Esophagus muscularis mucosa (tissue), 4 donors: ENCODE results near the gene INAVA. TPM values are rescaled to one million over a fixed set of nuclear protein-coding genes. Genes with fewer than 3 reads are reported as not detected.
"Not testable (repeated sequence)": the region's sequence is repeated elsewhere in the genome, so short reads cannot be mapped to it uniquely, and the experiment has no call there.

Experiments
- DNase-seq: peaks from one replicate; pipeline ENCODE4 v3.0.0-alpha.2; 2017; ENCODE audit errors: extremely low spot score
- H3K27ac ChIP-seq, 4 donors: fragments of 200-600 bp; sonication (generic); replicated peaks in 1 of 4; 1 replicate in 3 of 4; 2 replicates in 1 of 4; pipeline ENCODE4 v1.5.1; 2016 to 2019; ENCODE audit warnings: mild to moderate bottlenecking in 1 of 4
- H3K27me3 ChIP-seq, 4 donors: fragments of 200-600 bp; sonication (generic); one replicate each; pipeline versions ENCODE4 v1.5.1 to v1.6.0; 2016 to 2019
- H3K36me3 ChIP-seq, 4 donors: fragments of 200-600 bp; sonication (generic); one replicate each; pipeline ENCODE4 v1.5.1; 2016 to 2019
- H3K4me1 ChIP-seq, 4 donors: fragments of 200-600 bp; sonication (generic); one replicate each; pipeline ENCODE4 v1.5.1; 2016 to 2019
- H3K4me3 ChIP-seq, 4 donors: fragments of 200-600 bp; sonication (generic); 1 replicate in 2 of 4; 2 replicates in 2 of 4; pipeline ENCODE4 v1.5.1; 2016 to 2019; ENCODE audit warnings: mild to moderate bottlenecking in 4 of 4, moderate library complexity in 1 of 4
- H3K9me3 ChIP-seq, 4 donors: fragments of 200-600 bp; sonication (generic); 1 replicate in 3 of 4; 2 replicates in 1 of 4; pipeline ENCODE4 v1.5.1; 2016 to 2019
- CTCF ChIP-seq, 3 experiments: fragments of 200-600 bp in 2 of 3; fragments of 450-650 bp in 1 of 3; sonication (generic) in 2 of 3; IDR thresholded peaks; one replicate each; pipeline ENCODE4 v1.5.1; 2017 to 2019; ENCODE audit warnings: antibody characterized with exemption in 3 of 3, mild to moderate bottlenecking in 2 of 3, moderate library complexity in 1 of 3
- EP300 ChIP-seq: sonication (generic); formaldehyde crosslinking; IDR thresholded peaks from one replicate; pipeline ENCODE4 v1.6.1; 2017; ENCODE audit warnings: antibody characterized with exemption
- POLR2A ChIP-seq: fragments of 450-650 bp; IDR thresholded peaks from one replicate; pipeline ENCODE4 v1.6.1; 2017; ENCODE audit warnings: antibody characterized with exemption, moderate library complexity, mild to moderate bottlenecking, low read depth
- POLR2AphosphoS5 ChIP-seq, 2 donors: sonication (generic); formaldehyde crosslinking; IDR thresholded peaks; one replicate each; pipeline ENCODE4 v1.6.1; 2017; ENCODE audit warnings: antibody characterized with exemption in 2 of 2
- WGBS: methylation state at CpG from one replicate; pipeline ENCODE4 v1.1.5; 2018; 5-methylcytosine and 5-hydroxymethylcytosine counted together
- intact Hi-C: fragments of 100-400 bp; cut with DNase I; formaldehyde crosslinking; loops from one replicate; pipeline ENCODE4 v1.15.1; 2023
- total RNA-seq, 4 donors: library from RNA; depleted of rRNA; stranded (reverse); fragments of >200 nt; gene quantifications; one replicate each; pipeline versions ENCODE4 v1.1.0 to v1.2.1, GENCODE V29; 2016

INAVA gene
- total RNA-seq, 4 donors from 2014 or later = 0.63 TPM; not detected in 3

GRCh38 chr1:200954434-200954833, 59.7 kb downstream of the INAVA start:
- WGBS = 94% methylated on average over 3 of the region's 3 CpGs
- TF ChIP-seq POLR2AphosphoS5 (IDR thresholded peaks at IDR 0.05) = no peak
- H3K4me1 ChIP-seq = no peaks in the 10 kb centered on the region
- H3K4me3 ChIP-seq = no peak overlapping the region
- H3K27me3 ChIP-seq = peaks cover 0 to 2% (median 0%) of the 10 kb centered on the region in 4 donors
- intact Hi-C loops = no loop called here
- H3K9me3 ChIP-seq = no peaks in the 10 kb centered on the region
- no peak for DNase-seq
- no peak overlapping the region for H3K27ac ChIP-seq
- H3K36me3 ChIP-seq = no peaks in the 10 kb centered on the region

GRCh38 chr1:200958597-200958996, 63.9 kb downstream of the INAVA start:
- no peaks in the 10 kb centered on the region for H3K4me1 ChIP-seq
- WGBS = 96% methylated on average over 11 of the region's 11 CpGs
- intact Hi-C loops = no loop called here
- no peak overlapping the region for H3K27ac ChIP-seq
- H3K4me3 ChIP-seq = no peak overlapping the region
- no peaks in the 10 kb centered on the region for H3K9me3 ChIP-seq
- peaks cover 0 to 7% (median 0%) of the 10 kb centered on the region in 4 donors for H3K27me3 ChIP-seq
- no peak for DNase-seq
- TF ChIP-seq CTCF (IDR thresholded peaks at IDR 0.05) (no peak), POLR2A (no peak), EP300 (no peak), POLR2AphosphoS5 (IDR thresholded peaks at IDR 0.05) (no peak)
- no peaks in the 10 kb centered on the region for H3K36me3 ChIP-seq

GRCh38 chr1:200959411-200959921, 64.8 kb downstream of the INAVA start:
- 79% methylated on average over 13 of the region's 15 CpGs for WGBS
- TF ChIP-seq CTCF (IDR thresholded peaks at IDR 0.05) = no peak
- TF ChIP-seq EP300 = no peak
- Histone ChIP-seq H3K4me1 (no peaks in the 10 kb centered on the region), H3K4me3 (no peak overlapping the region), H3K9me3 (no peaks in the 10 kb centered on the region), H3K36me3 (no peaks in the 10 kb centered on the region), H3K27me3 (peaks cover 0 to 7% (median 0%) of the 10 kb centered on the region in 4 donors), H3K27ac (no peak overlapping the region)
- no peak for DNase-seq
- intact Hi-C loops = no loop called here

GRCh38 chr1:200960236-200960947, 65.7 kb downstream of the INAVA start:
- intact Hi-C loops = no loop called here
- no peak for DNase-seq
- H3K9me3 ChIP-seq = no peaks in the 10 kb centered on the region
- no peak overlapping the region for H3K4me3 ChIP-seq
- peaks cover 0 to 7% (median 0%) of the 10 kb centered on the region in 4 donors for H3K27me3 ChIP-seq
- TF ChIP-seq POLR2A (no peak), POLR2AphosphoS5 (IDR thresholded peaks at IDR 0.05) (no peak), EP300 (no peak), CTCF (IDR thresholded peaks at IDR 0.05) (no peak)
- no peak overlapping the region for H3K27ac ChIP-seq
- no peaks in the 10 kb centered on the region for H3K4me1 ChIP-seq
- H3K36me3 ChIP-seq = no peaks in the 10 kb centered on the region
- 71% methylated on average over 9 of the region's 9 CpGs for WGBS

GRCh38 chr1:200960948-200961340, 66.2 kb downstream of the INAVA start:
- TF ChIP-seq CTCF (IDR thresholded peaks at IDR 0.05) (no peak), EP300 (no peak), POLR2A (no peak), POLR2AphosphoS5 (IDR thresholded peaks at IDR 0.05) (no peak)
- no peak overlapping the region for H3K27ac ChIP-seq
- WGBS = 91% methylated on average over 4 of the region's 4 CpGs
- intact Hi-C loops = no loop called here
- no peak for DNase-seq
- H3K9me3 ChIP-seq = no peaks in the 10 kb centered on the region
- H3K4me1 ChIP-seq = no peaks in the 10 kb centered on the region
- no peaks in the 10 kb centered on the region for H3K36me3 ChIP-seq
- no peak overlapping the region for H3K4me3 ChIP-seq
- peaks cover 0 to 7% (median 0%) of the 10 kb centered on the region in 4 donors for H3K27me3 ChIP-seq

- H3K9me3 ChIP-seq, DNase-seq, intact Hi-C loops, H3K36me3 ChIP-seq, H3K4me1 ChIP-seq, H3K27ac ChIP-seq, H3K4me3 ChIP-seq, H3K27me3 ChIP-seq: not testable (repeated sequence)
- WGBS = 95% methylated on average over 11 of the region's 11 CpGs
Observed at GRCh38 chr1:200962151-200962550, 67.5 kb downstream of the INAVA start.
